H9 (cell line): ENCODE data around the gene OTOL1. TPM values are rescaled to one million over a fixed set of nuclear protein-coding genes. Genes with fewer than 3 reads are reported as not detected.

Experiments
- DNase-seq: peaks from one replicate; pipeline ENCODE4 v3.0.0-alpha.2; 2017
- H2AFZ ChIP-seq: one replicate; pipeline ENCODE4 v1.6.1; 2013; ENCODE audit warnings: mild to moderate bottlenecking, low read length, control low read depth, moderate library complexity
- H2AK5ac ChIP-seq: 2 replicates; pipeline ENCODE4 v1.6.1; 2013; ENCODE audit warnings: low read length, control low read depth, mixed read lengths; ENCODE audit not compliant: insufficient read length
- H2BK120ac ChIP-seq: one replicate; pipeline ENCODE4 v1.6.1; 2013; ENCODE audit warnings: low read depth, mild to moderate bottlenecking, low read length, control low read depth, inconsistent platforms; ENCODE audit not compliant: poor library complexity, severe bottlenecking
- H2BK12ac ChIP-seq: 2 replicates; pipeline ENCODE4 v1.6.1; 2013; ENCODE audit warnings: low read length, control low read depth, mixed read lengths, low read depth; ENCODE audit not compliant: insufficient read length
- H2BK15ac ChIP-seq: 2 replicates; pipeline ENCODE4 v1.6.1; 2013; ENCODE audit warnings: low read depth, low read length, control low read depth
- H2BK20ac ChIP-seq: one replicate; pipeline ENCODE4 v1.6.1; 2013; ENCODE audit warnings: low read depth, mild to moderate bottlenecking, low read length, control low read depth, inconsistent platforms; ENCODE audit not compliant: poor library complexity, severe bottlenecking
- H2BK5ac ChIP-seq: 2 replicates; pipeline ENCODE4 v1.6.1; 2013; ENCODE audit warnings: low read length, control low read depth, mixed read lengths; ENCODE audit not compliant: insufficient read length
- H3K14ac ChIP-seq: 2 replicates; pipeline ENCODE4 v1.6.1; 2013; ENCODE audit warnings: low read length, control low read depth; ENCODE audit not compliant: insufficient read depth
- H3K18ac ChIP-seq: 2 replicates; pipeline ENCODE4 v1.6.1; 2013; ENCODE audit warnings: low read depth, mild to moderate bottlenecking, mixed read lengths, low read length, control low read depth; ENCODE audit not compliant: insufficient read length
- H3K23ac ChIP-seq: 2 replicates; pipeline ENCODE4 v1.6.1; 2013; ENCODE audit warnings: low read length, control low read depth, mixed read lengths, low read depth; ENCODE audit not compliant: insufficient read length
- H3K23me2 ChIP-seq: 2 replicates; pipeline ENCODE4 v1.6.1; 2013; ENCODE audit warnings: low read depth, mild to moderate bottlenecking, mixed read lengths, low read length, control low read depth; ENCODE audit not compliant: insufficient read length, poor library complexity, severe bottlenecking
- H3K27ac ChIP-seq: 2 replicates; pipeline ENCODE4 v1.5.1; 2013; ENCODE audit warnings: low read length, control low read depth, mixed read lengths, low read depth; ENCODE audit not compliant: insufficient read length
- H3K27me3 ChIP-seq: 2 replicates; pipeline ENCODE4 v1.6.1; 2013; ENCODE audit warnings: low read length, control low read depth, inconsistent platforms; ENCODE audit not compliant: insufficient read depth
- H3K4ac ChIP-seq: 2 replicates; pipeline ENCODE4 v1.6.1; 2013; ENCODE audit warnings: low read depth, mild to moderate bottlenecking, control low read depth, inconsistent platforms, low read length, moderate library complexity
- H3K4me1 ChIP-seq: 2 replicates; pipeline ENCODE4 v1.6.1; 2013; ENCODE audit warnings: low read length, control low read depth, inconsistent platforms; ENCODE audit not compliant: insufficient read depth
- H3K4me2 ChIP-seq: 2 replicates; pipeline ENCODE4 v1.6.1; 2013; ENCODE audit warnings: low read length, control low read depth, mixed read lengths; ENCODE audit not compliant: insufficient read length, insufficient read depth
- H3K56ac ChIP-seq: 2 replicates; pipeline ENCODE4 v1.6.1; 2013; ENCODE audit warnings: low read depth, mild to moderate bottlenecking, mixed read lengths, low read length, control low read depth; ENCODE audit not compliant: insufficient read length
- H3K79me1 ChIP-seq: 2 replicates; pipeline ENCODE4 v1.6.1; 2013; ENCODE audit warnings: low read depth, mild to moderate bottlenecking, moderate library complexity, low read length, control low read depth, inconsistent platforms; ENCODE audit not compliant: insufficient read depth, poor library complexity, severe bottlenecking
- H3K79me2 ChIP-seq: 2 replicates; pipeline ENCODE4 v1.6.1; 2013; ENCODE audit warnings: low read length, control low read depth, inconsistent platforms; ENCODE audit not compliant: insufficient read depth
- H3K9ac ChIP-seq: 2 replicates; pipeline ENCODE4 v1.6.1; 2013; ENCODE audit warnings: low read length, control low read depth, mixed read lengths; ENCODE audit not compliant: insufficient read length; ENCODE audit errors: extremely low read depth
- H3K9me3 ChIP-seq: one replicate; pipeline ENCODE4 v1.6.1; 2013; ENCODE audit warnings: low read depth, low read length, inconsistent platforms; ENCODE audit not compliant: control insufficient read depth
- H3T11ph ChIP-seq: one replicate; pipeline ENCODE4 v1.6.1; 2013; ENCODE audit warnings: mild to moderate bottlenecking, low read length, control low read depth, inconsistent platforms
- H4K20me1 ChIP-seq: one replicate; pipeline ENCODE4 v1.6.1; 2013; ENCODE audit not compliant: control insufficient read depth, insufficient read length, insufficient read depth
- H4K5ac ChIP-seq: 2 replicates; pipeline ENCODE4 v1.6.1; 2013; ENCODE audit warnings: low read depth, mild to moderate bottlenecking, mixed read lengths, low read length, control low read depth; ENCODE audit not compliant: insufficient read length
- H4K8ac ChIP-seq: replicated peaks from 2 replicates; pipeline ENCODE4 v1.6.1; 2013; ENCODE audit warnings: low read length, control low read depth, mixed read lengths, low read depth; ENCODE audit not compliant: insufficient read length
- H4K91ac ChIP-seq: 2 replicates; pipeline ENCODE4 v1.6.1; 2013; ENCODE audit warnings: low read depth, mild to moderate bottlenecking, moderate library complexity, mixed read lengths, low read length, control low read depth; ENCODE audit not compliant: insufficient read length
- H3K27ac Mint-ChIP-seq, 3 experiments: 2 replicates in 2 of 3; 3 replicates in 1 of 3; pipeline ENCODE4 v1.8.0; 2020 to 2021; ENCODE audit warnings: mixed read lengths in 3 of 3, mild to moderate bottlenecking in 1 of 3, moderate library complexity in 1 of 3
- H3K27me3 Mint-ChIP-seq: 2 replicates; pipeline ENCODE4 v1.8.0; 2021; ENCODE audit warnings: low read depth, mild to moderate bottlenecking, moderate library complexity, mixed read lengths
- H3K36me3 Mint-ChIP-seq, 3 experiments: 2 replicates in 2 of 3; 3 replicates in 1 of 3; pipeline ENCODE4 v1.8.0; 2020 to 2021; ENCODE audit warnings: low read depth in 3 of 3, mixed read lengths in 3 of 3; ENCODE audit not compliant: insufficient read depth in 1 of 3
- H3K4me1 Mint-ChIP-seq, 2 experiments: 2 replicates each; pipeline ENCODE4 v1.8.0; 2020; ENCODE audit warnings: mixed read lengths in 2 of 2
- H3K4me3 Mint-ChIP-seq, 2 experiments: 2 replicates in 1 of 2; 3 replicates in 1 of 2; pipeline ENCODE4 v1.8.0; 2020 to 2021; ENCODE audit warnings: mild to moderate bottlenecking in 2 of 2, mixed read lengths in 2 of 2, moderate library complexity in 1 of 2
- H3K9me3 Mint-ChIP-seq, 2 experiments: 2 replicates in 1 of 2; 3 replicates in 1 of 2; pipeline ENCODE4 v1.8.0; 2020; ENCODE audit warnings: mild to moderate bottlenecking in 2 of 2, mixed read lengths in 2 of 2, moderate library complexity in 1 of 2
- WGBS: extraction: QIAGEN DNeasy Blood & Tissue Kit; methylation state at CpG from one replicate; pipeline ENCODE4 v1.1.7; 2013; ENCODE audit warnings: missing lambda C conversion rate, low lambda C conversion rate, mixed read lengths; ENCODE audit not compliant: insufficient read length; ENCODE audit errors: extremely low coverage; 5-methylcytosine and 5-hydroxymethylcytosine counted together
- total RNA-seq: library from RNA; stranded (reverse); gene quantifications from 2 replicates; pipeline ENCODE4 v1.2.1, GENCODE V29; 2021
- TF ChIP-seq, protein P1 (sequence below): fragments of 200-600 bp; sonication (generic); conservative IDR thresholded peaks from 3 replicates; pipeline ENCODE4 v1.8.0; 2021; ENCODE audit warnings: antibody characterized with exemption, mild to moderate bottlenecking

The OTOL1 gene
- total RNA-seq, 1 experiment from 2014 or later, result not detected

DNA sequence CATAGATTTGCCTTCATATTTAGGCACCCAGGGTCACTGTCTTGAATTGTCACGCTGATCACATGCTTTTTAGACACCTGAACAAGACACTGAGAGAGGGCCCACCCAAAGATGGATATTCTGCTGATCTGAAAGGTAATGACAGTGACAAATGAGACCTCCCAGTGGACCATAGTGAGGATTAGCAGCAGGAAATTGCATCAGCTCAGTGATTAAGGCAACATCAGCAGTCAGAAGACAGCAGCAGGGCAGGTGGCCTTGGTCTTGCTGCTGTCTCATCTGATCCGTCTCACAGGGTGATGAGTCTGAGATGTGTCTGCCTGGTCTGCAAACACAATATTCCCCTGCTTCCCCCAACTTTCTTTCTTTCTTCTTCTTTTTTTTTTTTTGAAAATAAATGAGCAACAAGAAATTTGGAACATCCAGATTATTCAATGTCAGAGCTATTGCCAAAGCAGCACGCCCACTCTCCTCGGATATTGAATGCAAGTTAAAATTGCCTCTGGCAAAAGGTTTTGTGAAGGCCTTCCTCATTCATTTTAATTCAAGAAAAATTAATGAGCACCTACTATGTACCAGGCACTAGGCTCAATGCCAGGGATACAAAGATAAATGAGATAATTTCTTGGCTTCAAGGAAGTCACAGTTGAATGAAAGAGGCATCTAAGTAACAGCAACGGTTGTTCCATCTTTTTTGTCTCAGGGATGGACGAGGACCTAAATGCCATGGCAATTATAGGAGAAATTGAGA, 14.1 kb downstream of the OTOL1 start:
- peak overlapping the region in 1 of 3 experiments; percentile 85; a peak in 2 of 7 replicates for H3K27ac Mint-ChIP-seq
- no peak overlapping the region for H3K27ac ChIP-seq
- TF ChIP-seq, protein P1, sequence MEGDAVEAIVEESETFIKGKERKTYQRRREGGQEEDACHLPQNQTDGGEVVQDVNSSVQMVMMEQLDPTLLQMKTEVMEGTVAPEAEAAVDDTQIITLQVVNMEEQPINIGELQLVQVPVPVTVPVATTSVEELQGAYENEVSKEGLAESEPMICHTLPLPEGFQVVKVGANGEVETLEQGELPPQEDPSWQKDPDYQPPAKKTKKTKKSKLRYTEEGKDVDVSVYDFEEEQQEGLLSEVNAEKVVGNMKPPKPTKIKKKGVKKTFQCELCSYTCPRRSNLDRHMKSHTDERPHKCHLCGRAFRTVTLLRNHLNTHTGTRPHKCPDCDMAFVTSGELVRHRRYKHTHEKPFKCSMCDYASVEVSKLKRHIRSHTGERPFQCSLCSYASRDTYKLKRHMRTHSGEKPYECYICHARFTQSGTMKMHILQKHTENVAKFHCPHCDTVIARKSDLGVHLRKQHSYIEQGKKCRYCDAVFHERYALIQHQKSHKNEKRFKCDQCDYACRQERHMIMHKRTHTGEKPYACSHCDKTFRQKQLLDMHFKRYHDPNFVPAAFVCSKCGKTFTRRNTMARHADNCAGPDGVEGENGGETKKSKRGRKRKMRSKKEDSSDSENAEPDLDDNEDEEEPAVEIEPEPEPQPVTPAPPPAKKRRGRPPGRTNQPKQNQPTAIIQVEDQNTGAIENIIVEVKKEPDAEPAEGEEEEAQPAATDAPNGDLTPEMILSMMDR, result no peak

More for the DNA sequence above, 14.1 kb downstream of the OTOL1 start:
- H2BK20ac ChIP-seq, result no peak overlapping the region
- no peak overlapping the region for H2BK5ac ChIP-seq
- no peak for DNase-seq
- H3K27me3 Mint-ChIP-seq, result no peaks in the 10 kb centered on the region
- WGBS, result no CpG with 5 or more reads among the region's 6 CpGs
- no peaks in the 10 kb centered on the region for H4K20me1 ChIP-seq
- H4K5ac ChIP-seq, result no peak overlapping the region
- no peak overlapping the region for H3K4me2 ChIP-seq
- H4K8ac ChIP-seq, result no peak overlapping the region
- peaks cover 0 to 10% of the 10 kb centered on the region in 2 experiments; a peak in 2 of 4 replicates for H3K4me1 Mint-ChIP-seq
- H3K4me1 ChIP-seq, result no peaks in the 10 kb centered on the region
- no peak overlapping the region for H2BK120ac ChIP-seq
- peaks cover 0 to 3% of the 10 kb centered on the region in 2 experiments; a peak in 2 of 5 replicates for H3K9me3 Mint-ChIP-seq
- H3K14ac ChIP-seq, result no peak overlapping the region
- H2AFZ ChIP-seq, result no peak overlapping the region
- H2BK12ac ChIP-seq, result no peak overlapping the region
- no peak overlapping the region for H3K18ac ChIP-seq
- H2BK15ac ChIP-seq, result no peak overlapping the region
- H3K79me2 ChIP-seq, result no peaks in the 10 kb centered on the region
- no peaks in the 10 kb centered on the region for H3K79me1 ChIP-seq
- no peaks in the 10 kb centered on the region for H3K27me3 ChIP-seq
- no peak overlapping the region for H3K23ac ChIP-seq
- H3K36me3 Mint-ChIP-seq, result no peaks in the 10 kb centered on the region
- H3K56ac ChIP-seq, result no peak overlapping the region
- no peaks in the 10 kb centered on the region for H3K9me3 ChIP-seq
- H4K91ac ChIP-seq, result no peak overlapping the region
- no peak overlapping the region for H3K4me3 Mint-ChIP-seq
- H2AK5ac ChIP-seq, result no peak overlapping the region
- no peak overlapping the region for H3K9ac ChIP-seq
- no peaks in the 10 kb centered on the region for H3K23me2 ChIP-seq
- H3T11ph ChIP-seq, result no peak overlapping the region
- H3K4ac ChIP-seq, result no peak overlapping the region
